Globus pallidus (tissue), 1 donor: ENCODE data around the gene RERE.
A peak's percentile ranks its signal among the peaks of the same experiment; 100 is the strongest.

ENCODE experiments used
- DNase-seq: peaks from one replicate; pipeline ENCODE4 v3.0.0-alpha.2; 2015; ENCODE audit warnings: low spot score

Gene RERE

DNA sequence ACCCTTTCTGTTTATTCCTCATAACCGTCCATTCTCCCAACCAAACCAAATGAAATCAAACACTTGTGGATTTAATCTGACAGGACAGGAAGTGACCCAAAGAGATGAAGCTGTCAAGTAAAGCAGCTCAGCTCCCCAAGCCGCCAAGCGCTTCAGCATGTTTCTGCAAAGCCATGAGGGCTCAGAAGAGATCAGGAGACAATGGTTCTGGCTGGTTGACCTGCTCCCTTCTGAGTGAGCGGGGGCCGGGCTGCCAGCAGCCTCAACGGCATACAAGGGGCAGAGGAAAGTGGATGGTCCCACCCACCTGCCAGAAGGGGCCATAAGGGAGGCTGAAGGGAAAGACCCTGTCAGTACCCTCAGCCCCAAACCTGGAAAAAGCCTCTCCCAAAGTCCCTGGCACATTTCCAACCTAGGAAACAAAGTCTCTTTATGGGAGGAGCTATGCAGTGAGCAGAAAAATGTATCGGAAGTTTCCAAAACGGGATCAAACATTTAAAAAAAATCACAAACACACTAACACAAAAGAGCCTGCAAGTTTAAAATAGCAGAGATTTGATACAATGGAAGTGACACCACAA lies 454.2 kb downstream of the RERE start:
- DNase-seq, result no peak

DNA sequence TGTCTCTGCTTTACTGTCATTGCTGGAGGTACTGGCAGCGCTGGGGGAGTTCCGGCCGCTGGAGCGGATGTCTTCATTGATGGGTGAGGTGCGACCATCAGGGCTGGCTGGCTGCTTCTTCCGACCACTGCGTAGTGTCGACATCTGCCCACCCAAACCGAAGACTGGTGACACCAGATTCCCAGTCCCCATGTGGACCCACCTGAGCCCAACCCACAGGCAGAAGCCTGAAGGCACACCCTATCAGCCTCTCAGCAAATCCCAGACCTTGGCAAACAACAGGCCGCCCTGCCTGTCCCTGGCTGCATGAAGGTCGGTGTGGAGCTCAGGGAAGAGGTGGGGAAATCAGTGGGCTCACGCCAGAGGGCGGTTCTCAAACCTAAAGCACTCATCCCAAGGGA lies 454.7 kb downstream of the RERE start:
- no peak for DNase-seq

DNA sequence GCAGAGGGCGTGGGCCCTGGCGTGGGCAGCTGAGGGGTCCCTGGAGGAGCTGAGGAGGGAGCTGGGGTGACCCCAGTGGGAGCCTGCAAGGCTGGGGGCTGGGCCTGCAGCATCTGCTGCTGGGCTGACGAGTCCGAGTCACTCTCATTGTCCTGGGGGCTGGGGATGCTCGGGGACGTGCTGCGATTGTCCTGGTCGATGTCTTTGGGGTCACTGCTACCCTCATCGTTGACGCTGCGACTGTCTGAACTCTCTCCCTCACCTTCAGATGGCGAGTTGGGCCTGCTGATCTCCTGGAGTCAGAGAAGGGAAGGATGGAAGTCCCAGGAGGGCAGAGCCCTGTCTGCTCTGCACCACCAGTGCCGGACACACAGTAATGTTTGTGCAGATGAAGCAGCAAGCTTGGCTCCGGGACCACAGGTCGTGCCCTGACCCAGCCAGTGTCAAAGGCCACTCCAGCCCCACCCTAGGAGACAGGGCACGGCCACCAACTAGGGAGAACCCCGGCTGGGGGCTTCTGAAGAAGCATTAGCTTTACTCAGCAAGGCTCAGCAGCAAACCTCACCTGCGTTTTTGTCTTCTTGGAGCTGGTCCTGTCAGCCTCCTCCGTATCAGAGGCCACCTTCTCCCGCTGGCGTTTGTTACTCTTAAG lies 456.1 kb downstream of the RERE start:
- DNase-seq, result no peak

DNA sequence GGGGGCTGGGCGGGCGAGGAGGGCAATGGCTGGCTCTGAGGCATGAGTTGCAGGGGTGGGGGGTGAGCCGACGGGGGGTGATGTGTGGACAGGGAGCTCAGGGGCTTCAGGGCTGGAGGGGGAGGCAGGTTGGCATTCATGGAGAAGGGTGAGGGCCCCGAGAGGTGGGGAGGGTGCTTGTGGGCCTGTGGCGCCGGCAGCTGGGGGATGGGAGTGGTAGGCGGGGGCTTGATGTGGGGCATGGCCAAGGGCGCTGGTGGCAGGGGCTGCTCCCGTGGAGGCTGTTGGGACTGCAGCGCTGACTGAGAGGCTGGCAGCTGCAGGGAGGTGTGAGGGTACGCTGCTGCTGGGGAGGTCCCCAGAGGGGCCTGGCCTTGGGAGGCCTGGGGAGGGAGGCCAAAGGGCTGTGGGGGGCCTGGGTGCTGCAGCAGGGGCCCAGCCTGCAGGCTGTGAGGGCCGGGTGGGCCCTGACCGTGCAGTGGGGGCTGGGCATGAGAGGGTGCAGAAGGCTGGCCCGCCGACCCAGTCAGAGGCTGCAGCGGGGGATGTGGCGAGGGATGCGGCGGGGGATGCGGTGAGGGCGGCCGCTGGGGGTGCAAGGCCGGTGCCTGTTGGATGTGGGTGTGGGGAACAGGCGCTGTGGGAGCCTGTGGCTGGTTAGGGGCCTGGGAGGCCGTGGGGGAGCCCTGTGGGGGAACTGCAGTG lies 456.8 kb downstream of the RERE start:
- DNase-seq, result no peak

DNA sequence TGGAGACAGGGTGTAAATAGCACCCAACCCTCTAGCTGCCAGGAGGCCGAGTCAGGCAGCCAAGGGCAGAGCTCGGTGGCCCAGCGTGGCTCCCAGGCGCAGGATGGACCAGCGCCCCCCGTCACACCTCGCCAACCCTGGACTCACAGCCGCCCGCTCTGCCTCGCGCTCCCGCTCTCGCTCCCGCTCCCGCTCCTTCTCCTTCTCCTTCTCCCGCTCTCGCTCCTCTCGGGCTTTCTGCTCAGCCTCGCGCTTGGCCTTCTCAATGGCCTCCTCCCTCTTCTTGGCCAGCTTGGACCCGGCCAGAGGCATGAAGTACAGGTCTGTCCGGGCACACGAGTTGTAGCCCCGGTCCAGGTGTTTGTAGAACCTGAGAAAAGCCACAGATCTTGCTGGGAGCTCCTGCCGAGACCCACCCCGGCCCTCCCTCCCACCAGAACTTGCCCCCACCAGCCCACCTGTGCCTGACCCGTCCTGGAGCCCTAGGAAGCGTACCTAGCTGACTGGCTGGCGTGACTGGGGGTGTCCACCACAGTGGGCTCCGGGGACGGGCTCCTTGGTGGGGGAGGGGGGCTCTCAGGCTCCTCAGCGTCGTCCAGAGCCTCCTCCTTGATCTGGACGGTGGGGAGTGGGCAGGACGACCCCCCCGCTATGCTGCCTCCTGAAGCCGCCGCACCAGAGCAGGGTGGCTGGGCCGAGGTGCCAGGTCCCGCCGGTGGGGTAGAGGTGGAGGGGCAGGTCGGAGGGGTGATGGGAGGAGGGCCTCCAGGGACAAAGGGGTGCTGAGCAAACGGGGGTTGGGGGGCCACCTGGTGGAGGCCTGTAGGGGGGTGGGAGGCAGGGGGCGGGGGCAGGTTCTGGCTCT lies 457.6 kb downstream of the RERE start:
- no peak for DNase-seq

DNA sequence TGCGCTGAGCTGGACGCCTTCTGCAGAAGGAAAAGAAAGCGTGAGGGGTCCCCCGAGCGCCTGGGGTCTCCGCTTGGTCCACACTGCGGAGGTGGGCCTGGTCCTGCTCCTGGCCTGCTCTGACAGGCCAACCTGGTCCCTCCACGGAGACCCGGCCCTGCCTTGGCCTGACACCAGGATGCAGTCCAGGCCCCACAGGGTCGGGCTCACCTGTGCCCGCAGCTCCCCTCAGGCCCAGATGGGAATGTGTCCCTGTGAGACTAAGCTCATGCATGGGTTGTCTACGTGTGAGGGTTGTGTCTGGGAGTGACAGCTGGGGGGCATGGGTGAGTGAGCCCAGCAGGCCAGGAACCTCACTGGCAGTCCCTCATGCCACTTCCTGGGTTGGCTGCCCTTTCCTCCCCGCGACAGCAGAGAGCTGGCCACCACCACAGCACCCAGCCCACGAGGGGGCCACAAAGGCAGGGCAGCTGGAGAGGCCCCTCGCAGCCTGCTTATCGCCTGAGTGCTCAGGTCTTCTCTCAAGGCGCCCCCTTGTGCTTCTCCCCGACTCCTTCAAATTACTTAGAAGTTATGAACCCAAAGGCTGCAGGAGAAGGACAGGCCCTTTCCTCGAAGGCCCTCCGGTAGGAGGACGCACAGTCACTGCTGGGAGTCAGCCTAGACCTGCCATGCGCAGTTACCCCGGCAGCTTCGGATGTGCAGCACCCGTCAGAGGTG lies 458.4 kb downstream of the RERE start:
- no peak for DNase-seq

DNA sequence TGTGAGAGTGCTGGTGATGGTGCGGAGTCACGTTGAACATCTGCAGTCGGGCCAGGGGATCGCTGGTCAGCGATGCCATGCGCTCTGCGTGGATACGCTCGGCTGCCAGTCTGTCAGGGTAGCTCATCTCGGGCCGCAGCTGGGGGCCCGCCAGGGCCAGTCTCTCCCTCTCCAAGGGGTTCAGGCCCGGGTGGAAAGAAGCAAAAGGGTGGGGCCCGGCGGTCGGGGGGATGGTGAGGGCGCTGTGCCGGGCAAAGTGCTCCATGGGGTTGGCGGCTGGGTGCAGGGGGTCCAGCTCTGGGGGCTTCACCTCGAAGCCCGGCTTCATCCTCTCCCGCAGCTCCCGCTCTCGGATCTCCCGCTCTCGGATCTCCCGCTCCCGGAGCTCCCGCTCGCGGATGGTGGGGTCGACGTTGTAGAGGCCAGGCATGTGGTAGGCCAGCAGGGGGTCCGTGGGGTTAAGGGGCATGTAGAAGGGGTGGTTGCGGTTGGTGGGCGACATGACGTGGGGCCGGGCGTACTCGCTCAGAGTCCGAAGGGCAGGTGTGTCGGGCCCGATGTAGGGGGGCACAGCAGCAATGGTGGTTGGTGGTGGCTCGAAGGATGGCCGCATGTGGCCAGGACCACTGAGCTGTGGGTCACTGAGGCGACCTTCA lies 459.1 kb downstream of the RERE start:
- DNase-seq, result no peak

DNA sequence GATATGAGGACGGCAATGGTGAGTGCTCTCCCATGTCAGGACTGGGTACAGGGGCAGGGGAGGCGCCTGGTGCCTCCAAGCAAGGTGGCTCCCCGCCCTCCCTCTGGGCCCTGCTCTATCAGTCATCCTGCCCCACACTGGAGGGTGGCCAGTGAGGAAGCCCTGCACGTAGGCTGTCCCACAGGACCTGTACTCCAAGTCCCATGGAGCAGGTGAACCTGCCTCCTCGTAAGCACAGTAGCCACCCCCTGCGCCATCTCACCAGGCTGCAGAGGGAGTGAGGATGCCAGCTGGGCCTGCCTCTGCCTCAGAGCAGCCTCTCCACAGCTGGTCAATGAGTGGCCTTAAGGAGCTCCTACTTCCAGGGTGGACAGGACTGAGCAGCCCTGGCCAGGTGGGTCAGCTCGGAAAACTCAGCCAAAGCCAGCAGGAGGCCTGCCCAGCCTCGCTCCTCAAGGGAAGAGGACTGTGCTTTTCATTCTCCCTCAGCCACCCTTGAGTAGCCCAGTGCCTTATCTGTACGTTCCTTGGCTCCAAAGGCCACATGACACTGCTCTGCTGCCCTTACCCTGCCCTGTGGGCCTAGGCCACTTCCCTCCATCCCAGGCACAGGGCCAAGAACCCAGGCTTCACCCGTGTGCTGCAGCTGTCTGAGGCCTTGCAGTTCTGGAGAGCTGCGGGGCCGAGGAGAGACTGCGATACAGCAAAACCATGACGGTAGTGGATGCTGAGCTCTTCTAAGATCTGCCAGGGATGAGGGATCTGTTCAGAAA lies 459.9 kb downstream of the RERE start:
- DNase-seq, result no peak

DNA sequence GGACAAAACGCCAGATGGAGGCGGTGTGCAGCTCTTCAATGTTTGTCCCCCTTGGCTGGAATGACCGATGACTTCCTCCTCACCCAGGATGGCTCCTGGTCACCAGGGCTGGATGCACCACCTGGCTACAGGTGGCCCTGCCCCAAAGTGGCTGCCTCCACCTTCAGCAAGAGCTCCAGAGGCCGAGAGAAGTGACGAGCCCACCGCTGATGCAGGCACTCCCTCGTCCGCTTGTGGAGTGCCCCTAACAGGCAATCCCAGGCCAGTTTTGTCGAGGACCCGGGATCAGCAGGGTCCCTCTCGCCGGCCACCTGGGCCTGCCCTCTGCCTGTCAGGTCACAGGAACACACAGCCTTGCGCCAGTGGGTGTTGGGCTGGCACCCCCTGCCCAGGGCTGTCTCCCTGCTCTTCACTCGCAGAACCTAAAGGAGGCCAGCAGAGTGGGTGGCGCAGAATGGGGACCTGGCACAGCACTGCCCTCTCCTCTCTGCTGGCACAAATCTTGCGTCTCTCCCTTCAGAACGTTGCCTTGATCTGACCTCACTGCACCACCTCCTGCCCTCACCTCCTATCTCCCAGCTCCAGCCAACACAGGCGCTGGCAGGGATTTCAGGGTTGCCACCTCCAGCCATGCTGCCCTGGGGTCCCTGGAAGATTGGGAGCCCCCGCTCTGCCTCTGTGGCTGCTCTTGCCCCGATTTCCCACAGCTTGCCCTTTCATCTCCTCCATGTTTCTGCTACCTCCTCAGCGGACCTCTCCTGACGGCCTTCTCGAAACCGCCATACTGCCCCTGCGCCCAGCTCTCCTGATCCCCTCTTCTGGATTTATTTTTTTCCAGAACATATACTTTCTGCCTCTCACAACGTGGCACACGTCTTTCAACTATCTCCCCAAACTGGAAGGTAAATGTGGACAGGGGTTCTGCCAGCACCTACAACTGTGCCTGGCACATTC lies 460.9 kb downstream of the RERE start:
- no peak for DNase-seq

DNA sequence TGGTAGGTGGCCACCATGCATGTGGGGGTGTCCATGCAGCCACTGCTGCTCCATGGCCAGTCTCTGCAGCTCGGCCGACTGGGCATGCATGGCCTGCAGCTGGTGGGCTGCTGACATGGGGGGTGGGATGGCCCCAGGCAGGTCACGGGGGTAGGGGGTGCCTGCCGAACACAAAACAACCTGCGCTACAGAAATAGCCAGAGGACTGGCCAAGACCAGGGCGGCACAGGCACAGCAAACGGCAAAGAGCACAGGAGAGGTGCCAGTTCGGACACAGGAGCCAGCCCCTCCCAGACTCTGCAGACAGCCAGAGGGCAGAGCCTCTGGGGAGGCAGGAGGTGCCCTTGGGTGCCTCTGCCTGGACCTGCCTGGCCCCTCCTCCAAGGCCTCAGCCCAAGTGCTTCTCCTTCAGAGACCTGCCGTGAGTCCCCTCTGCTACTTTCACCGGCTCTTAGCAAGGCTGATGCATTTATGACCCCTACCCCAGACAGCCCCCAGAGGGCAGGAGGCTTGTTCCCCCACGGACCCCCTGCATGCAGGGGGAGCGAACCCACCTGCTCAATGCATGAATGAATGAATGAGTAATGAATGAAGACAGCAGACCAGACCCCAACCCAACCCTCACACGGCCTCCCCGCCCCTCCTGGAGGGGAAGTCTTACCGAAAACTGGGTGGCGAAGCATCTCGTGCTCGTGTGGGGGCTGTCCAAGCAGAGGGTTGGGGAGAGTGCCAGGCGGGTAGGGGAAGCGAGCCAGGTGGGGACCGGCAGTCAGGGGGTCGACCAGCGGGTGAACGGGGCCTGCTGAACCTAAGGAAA lies 461.8 kb downstream of the RERE start:
- no peak for DNase-seq

DNA sequence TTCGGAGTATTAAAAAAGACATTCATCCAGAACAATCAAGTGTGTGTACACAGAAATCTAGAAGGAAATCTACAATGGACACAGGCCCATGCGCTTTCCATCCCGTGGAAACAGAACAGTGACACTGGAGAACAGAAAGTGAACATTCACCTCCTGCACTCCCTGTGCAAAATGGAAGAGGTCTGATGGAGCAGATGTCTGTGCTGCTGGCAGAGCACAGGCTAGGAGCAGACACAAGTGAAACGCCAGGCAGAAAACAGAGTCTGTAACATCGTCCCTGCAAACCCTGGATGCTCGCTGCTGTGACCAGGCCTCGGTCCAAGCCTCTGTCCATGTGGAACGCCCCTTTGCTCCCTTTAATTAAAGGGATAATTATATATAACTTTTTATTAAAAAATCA lies 463.4 kb downstream of the RERE start:
- no peak for DNase-seq

DNA sequence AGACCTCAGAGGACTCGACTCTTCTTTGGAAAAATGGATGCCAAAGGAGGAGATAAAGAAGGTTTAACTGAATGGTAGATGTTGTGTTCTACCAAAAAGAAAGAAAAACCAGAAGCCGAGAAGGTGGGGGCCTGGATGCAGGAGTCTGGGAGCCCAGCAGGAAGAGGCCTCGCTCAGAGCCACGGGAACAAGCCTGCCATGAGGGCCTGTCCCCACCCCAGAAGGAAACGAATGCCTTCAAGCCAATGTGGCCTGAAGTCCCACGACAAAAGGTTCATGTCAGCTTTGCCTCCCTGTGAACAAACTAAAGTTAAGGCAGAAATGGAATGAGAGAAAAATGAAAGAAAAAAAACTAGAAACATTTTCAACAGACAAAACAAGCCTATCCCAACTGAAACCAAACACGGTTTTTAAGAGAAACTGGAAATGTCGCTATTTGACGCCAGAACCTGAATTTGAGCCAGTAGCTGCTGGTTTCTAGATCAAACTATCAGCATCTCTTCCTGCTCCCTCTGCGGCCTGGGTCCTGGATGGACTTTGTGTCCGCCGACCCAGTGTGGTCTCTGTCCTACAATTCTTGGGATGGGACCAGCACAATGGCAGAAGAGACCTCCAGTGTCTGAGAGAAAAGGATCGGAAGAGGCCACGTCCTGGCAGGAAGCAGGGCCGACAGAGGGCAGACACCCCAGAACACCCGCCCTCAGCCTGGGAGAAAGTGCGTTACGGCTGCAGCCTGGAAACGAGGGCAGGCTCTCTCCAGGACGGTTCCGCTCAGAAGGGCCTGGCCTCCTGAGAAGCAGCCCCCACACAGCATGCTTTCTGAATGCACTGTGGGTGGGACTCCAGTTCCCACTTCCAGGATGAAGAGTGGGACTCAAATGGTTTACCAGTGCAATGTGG lies 464.3 kb downstream of the RERE start:
- DNase-seq, result no peak

DNA sequence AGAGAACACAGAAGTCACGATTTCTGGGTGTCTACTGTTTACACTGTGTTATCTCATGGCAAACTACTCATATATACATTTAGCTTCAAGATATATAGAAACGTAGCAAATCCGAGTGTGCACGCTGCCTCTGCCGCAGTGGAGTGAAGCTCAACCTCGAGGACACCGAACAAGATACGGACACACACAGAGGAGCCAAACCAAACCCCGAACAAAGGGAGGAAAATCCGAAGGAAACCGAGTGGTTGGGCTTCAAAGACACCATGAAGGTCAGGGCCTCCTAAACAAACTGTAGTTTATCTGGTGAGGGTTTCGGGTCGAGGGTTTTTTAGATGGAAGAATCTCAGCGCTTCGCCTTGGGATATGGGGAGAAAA lies 465.0 kb downstream of the RERE start:
- no peak for DNase-seq

DNA sequence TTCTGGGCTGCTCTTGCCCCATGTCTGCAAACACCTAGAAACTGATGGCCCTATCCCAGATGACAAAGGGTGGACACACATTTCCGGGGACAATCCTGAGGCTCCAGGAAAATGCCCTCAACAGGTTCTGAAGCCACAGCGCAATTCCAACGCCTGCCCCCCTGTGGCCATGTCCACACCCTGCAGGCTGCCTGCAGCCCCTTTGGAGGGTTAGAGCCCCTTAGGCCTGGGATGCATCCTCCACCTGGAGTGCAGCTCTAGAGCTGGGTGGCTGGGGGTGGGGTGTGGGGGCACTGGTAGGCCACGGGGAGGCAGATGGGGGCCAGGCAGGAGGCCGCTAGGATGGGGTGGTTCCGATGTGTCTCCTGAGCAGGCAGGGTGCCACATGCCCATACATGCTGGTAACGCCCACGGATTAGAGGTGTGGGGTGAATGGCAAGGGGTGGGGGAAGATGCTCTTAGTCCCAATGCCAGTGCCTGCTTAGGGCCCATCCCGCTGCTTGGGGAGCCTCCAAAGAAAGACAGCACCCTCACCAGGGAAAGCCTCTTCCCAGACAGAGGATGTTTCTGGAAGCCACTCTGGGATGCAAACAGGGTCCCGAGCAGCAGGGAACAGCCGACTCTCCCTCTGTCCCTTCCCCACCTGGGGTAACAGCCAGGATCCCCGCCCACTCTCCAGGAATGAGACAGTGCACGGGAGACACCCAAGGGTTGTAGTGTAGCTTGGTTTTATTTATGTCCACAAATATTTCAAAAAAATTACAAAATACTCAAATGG lies 465.6 kb downstream of the RERE start:
- DNase-seq, result no peak

DNA sequence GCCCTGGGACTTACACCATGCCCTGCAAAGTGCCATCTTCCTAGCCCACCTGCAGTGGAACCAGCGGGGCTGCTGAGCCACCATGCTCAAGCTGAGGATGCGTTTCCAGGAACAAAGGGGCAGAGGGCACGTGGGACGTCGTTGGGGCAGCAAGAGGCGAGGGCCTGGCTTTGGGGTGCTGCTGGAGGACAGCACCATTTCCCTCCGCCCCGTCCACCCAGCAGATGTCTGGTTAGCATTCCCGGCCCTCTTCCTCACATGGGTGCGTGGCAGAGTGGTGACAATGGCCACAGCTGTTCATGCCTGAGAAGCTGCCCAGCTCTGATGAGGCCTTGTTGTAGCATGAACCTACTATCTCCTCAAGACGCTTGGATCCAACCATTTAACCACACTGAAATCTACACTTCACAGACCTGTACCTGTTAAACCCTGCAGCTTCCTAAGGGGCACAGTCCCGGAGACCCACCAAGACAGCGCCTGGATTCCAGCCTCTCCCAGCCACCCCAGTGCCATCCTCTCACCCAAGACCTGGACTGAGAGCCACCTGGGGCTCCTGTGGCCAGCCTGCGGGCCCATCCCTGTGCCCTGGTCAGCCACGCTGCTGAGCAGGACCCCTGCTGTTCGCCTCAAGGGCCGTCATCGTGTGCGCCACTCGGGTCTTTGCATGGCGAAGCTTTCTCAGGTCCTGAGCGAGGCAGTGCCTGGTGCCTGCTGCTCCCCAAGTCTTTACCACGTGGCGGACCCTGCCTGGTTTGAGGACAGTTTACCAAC lies 466.3 kb downstream of the RERE start:
- DNase-seq, result peak; percentile 54

DNA sequence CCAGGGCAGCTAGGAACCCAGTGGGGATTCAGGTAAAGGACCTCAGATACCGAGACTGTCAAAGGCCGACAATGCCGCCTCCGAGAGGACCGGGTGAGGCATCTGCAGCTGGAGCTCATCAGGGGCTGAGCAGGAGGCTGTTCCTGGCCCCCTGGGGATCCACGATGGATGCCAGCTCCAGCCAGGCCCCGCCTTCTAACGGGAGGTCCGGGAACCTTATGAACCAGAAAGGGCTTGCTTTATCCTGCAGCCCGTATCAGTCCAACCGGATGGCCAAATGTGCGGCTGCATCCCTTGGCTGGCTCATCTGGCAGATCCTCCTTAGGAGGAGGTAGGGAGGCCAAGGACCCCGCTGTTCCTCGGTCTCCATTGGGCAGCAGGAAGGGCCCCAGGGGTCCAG lies 467.5 kb downstream of the RERE start:
- DNase-seq, result no peak
